HFFc6 (cell line): ENCODE measurements around the gene NAT10. TPM values are rescaled to one million over a fixed set of nuclear protein-coding genes. Genes with fewer than 3 reads are reported as not detected.

Experiments used
- DNase-seq: peaks from one replicate; pipeline ENCODE4 v3.0.0-alpha.2; 2018
- H3K27ac Mint-ChIP-seq: 2 replicates; pipeline ENCODE4 v1.8.0; 2020; ENCODE audit warnings: mild to moderate bottlenecking, mixed read lengths
- H3K27me3 Mint-ChIP-seq: 2 replicates; pipeline ENCODE4 v1.8.0; 2021; ENCODE audit warnings: mild to moderate bottlenecking, moderate library complexity, mixed read lengths; ENCODE audit not compliant: insufficient read depth
- H3K36me3 Mint-ChIP-seq: 2 replicates; pipeline ENCODE4 v1.8.0; 2021; ENCODE audit warnings: low read depth, mixed read lengths
- H3K4me1 Mint-ChIP-seq: 2 replicates; pipeline ENCODE4 v1.8.0; 2020; ENCODE audit warnings: low read depth, mixed read lengths
- H3K4me3 Mint-ChIP-seq: 2 replicates; pipeline ENCODE4 v1.8.0; 2020; ENCODE audit warnings: mild to moderate bottlenecking, moderate library complexity, mixed read lengths
- H3K9me3 Mint-ChIP-seq: 2 replicates; pipeline ENCODE4 v1.8.0; 2020; ENCODE audit warnings: mild to moderate bottlenecking, mixed read lengths
- CTCF ChIP-seq: fragments of 200-600 bp; sonication (generic); IDR thresholded peaks from 2 replicates; pipeline ENCODE4 v1.5.0; 2021; ENCODE audit warnings: antibody characterized with exemption, mild to moderate bottlenecking
- total RNA-seq, 6 experiments: library from RNA; stranded (reverse); fragmentation: NEBNext Ultra II Directional; extraction: Animal tissue kit (Norgen Biotek cat#: 25700); gene quantifications; 2 replicates in 1 of 6; 3 replicates in 5 of 6; pipeline ENCODE4 v1.2.3, GENCODE V29; 2021

Gene NAT10
- total RNA-seq, 6 experiments from 2014 or later, result 46.9 to 61.2 (median 54.9) TPM

- Mint-ChIP-seq H3K9me3 (no peaks in the 10 kb centered on the region), H3K27me3 (peaks cover 6% of the 10 kb centered on the region), H3K36me3 (peaks cover 8% of the 10 kb centered on the region; the same call in 1 of the 2 replicates), H3K27ac (no peak overlapping the region), H3K4me1 (peaks cover 8% of the 10 kb centered on the region), H3K4me3 (no peak overlapping the region)
- TF ChIP-seq CTCF, result no peak
- no peak for DNase-seq
Observed at GRCh38 chr11:34151166-34151565, 45.7 kb downstream of the NAT10 start.

GRCh38 chr11:34151916-34152845, 46.8 kb downstream of the NAT10 start:
- Mint-ChIP-seq H3K36me3 (no peaks in the 10 kb centered on the region), H3K27me3 (peaks cover 7% of the 10 kb centered on the region), H3K9me3 (no peaks in the 10 kb centered on the region), H3K4me3 (no peak overlapping the region), H3K27ac (no peak overlapping the region), H3K4me1 (peaks cover 8% of the 10 kb centered on the region)
- no peak for DNase-seq
- TF ChIP-seq CTCF, result no peak

- no peak for DNase-seq
- H3K4me1 Mint-ChIP-seq, result peaks cover 8% of the 10 kb centered on the region
- H3K27ac Mint-ChIP-seq, result no peak overlapping the region
- peaks cover 4% of the 10 kb centered on the region for H3K27me3 Mint-ChIP-seq
- no peak for TF ChIP-seq CTCF
- H3K36me3 Mint-ChIP-seq, result no peaks in the 10 kb centered on the region; the same call in 1 of the 2 replicates
- no peaks in the 10 kb centered on the region for H3K9me3 Mint-ChIP-seq
- no peak overlapping the region for H3K4me3 Mint-ChIP-seq
Observed at GRCh38 chr11:34154059-34154875, 48.8 kb downstream of the NAT10 start.

- Mint-ChIP-seq H3K27me3 (peaks cover 4% of the 10 kb centered on the region), H3K36me3 (no peaks in the 10 kb centered on the region; the same call in 1 of the 2 replicates), H3K9me3 (no peaks in the 10 kb centered on the region), H3K4me1 (peaks cover 7% of the 10 kb centered on the region), H3K4me3 (no peak overlapping the region), H3K27ac (no peak overlapping the region)
- DNase-seq, result no peak
- no peak for TF ChIP-seq CTCF
Observed at GRCh38 chr11:34155057-34155756, 49.8 kb downstream of the NAT10 start.

GRCh38 chr11:34155757-34156062, 50.3 kb downstream of the NAT10 start:
- H3K27ac Mint-ChIP-seq, result no peak overlapping the region
- H3K27me3 Mint-ChIP-seq, result peaks cover 4% of the 10 kb centered on the region
- peaks cover 2% of the 10 kb centered on the region for H3K4me1 Mint-ChIP-seq
- no peaks in the 10 kb centered on the region for H3K9me3 Mint-ChIP-seq
- H3K4me3 Mint-ChIP-seq, result no peak overlapping the region
- no peak for DNase-seq
- no peak for TF ChIP-seq CTCF
- no peaks in the 10 kb centered on the region; the same call in 1 of the 2 replicates for H3K36me3 Mint-ChIP-seq
